K562 (cell line): ENCODE measurements around the gene PRDM16. TPM values are rescaled to one million over a fixed set of nuclear protein-coding genes. Genes with fewer than 3 reads are reported as not detected.

ENCODE experiments used
- ATAC-seq: fragments of 200-7000 bp; cut with Tn5 transposase; 3 replicates; pipeline ENCODE4 v1.9.1; 2020; ENCODE audit warnings: moderate library complexity
- BruUV-seq: library from RNA; stranded (reverse); fragments of 400-500 nt; replicated peaks from 2 replicates; lab custom pipeline; 2021; lab: Mats Ljungman, UMichigan
- CTCF ChIA-PET: fragments of 300-600 bp; formaldehyde crosslinking; extraction: SDS; loops from one replicate; lab custom pipeline; 2021; ENCODE audit warnings: low intra/inter-chr PET ratio; lab: Yijun Ruan, JAX
- POLR2A ChIA-PET: fragments of 300-600, 350-650 bp; sonication (Branson Sonifier 250); formaldehyde crosslinking; extraction: SDS; loops from one replicate; lab custom pipeline; 2021; ENCODE audit warnings: antibody characterized with exemption, inconsistent platforms; lab: Yijun Ruan, JAX
- DNase-seq, 4 experiments: peaks; one replicate each; pipeline versions ENCODE4 v3.0.0 to v3.0.0-alpha.2; 2011 to 2018; ENCODE audit warnings: low spot score in 3 of 4, mixed read lengths in 3 of 4; ENCODE audit errors: extremely low read depth in 1 of 4
- FAIRE-seq: peaks from 2 replicates; lab custom pipeline; 2011; peaks lifted over from hg19 to GRCh38; lab: Jason Lieb, UNC
- H2AFZ ChIP-seq: 2 replicates; pipeline ENCODE4 v1.6.0; 2011; ENCODE audit warnings: low read depth, low read length, control low read depth, inconsistent platforms
- H3K27ac ChIP-seq: fragments of 200-600 bp; 3 replicates; pipeline ENCODE4 v1.8.0; 2011; ENCODE audit warnings: low read depth, mild to moderate bottlenecking, control low read depth, inconsistent platforms, low read length, moderate library complexity, mixed read lengths; ENCODE audit errors: extremely low read depth
- H3K27me3 ChIP-seq, 2 experiments: fragments of 300-600 bp in 1 of 2; 2 replicates in 1 of 2; 3 replicates in 1 of 2; pipeline versions ENCODE4 v1.6.0 to v1.8.0; 2011; ENCODE audit warnings: inconsistent platforms in 2 of 2, low read length in 2 of 2, mild to moderate bottlenecking in 1 of 2, mixed read lengths in 1 of 2, moderate library complexity in 1 of 2; ENCODE audit not compliant: control insufficient read depth in 2 of 2, insufficient read depth in 2 of 2
- H3K36me3 ChIP-seq: fragments of 300-600 bp; 3 replicates; pipeline ENCODE4 v1.8.0; 2011; ENCODE audit warnings: mild to moderate bottlenecking, low read length, inconsistent platforms; ENCODE audit not compliant: control insufficient read depth, insufficient read depth
- H3K4me1 ChIP-seq, 2 experiments: fragments of 200-600 bp in 1 of 2; replicated peaks in 1 of 2; 2 replicates in 1 of 2; 3 replicates in 1 of 2; pipeline versions ENCODE4 v1.5.1 to v1.8.0; 2011; ENCODE audit warnings: inconsistent platforms in 2 of 2, low read length in 2 of 2, mild to moderate bottlenecking in 1 of 2, mixed read lengths in 1 of 2, moderate library complexity in 1 of 2; ENCODE audit not compliant: control insufficient read depth in 2 of 2, insufficient read depth in 2 of 2
- H3K4me2 ChIP-seq: 2 replicates; pipeline ENCODE4 v1.6.1; 2011; ENCODE audit warnings: low read length, control low read depth, inconsistent platforms, mixed read lengths; ENCODE audit not compliant: insufficient read depth
- H3K4me3 ChIP-seq: fragments of 200-600 bp; sonication (generic), shearing (Covaris generic); 2 replicates; pipeline ENCODE4 v1.5.1; 2016; ENCODE audit warnings: control low read depth, inconsistent platforms
- H3K79me2 ChIP-seq: fragments of 200-600 bp; 3 replicates; pipeline ENCODE4 v1.8.0; 2011; ENCODE audit warnings: low read length, inconsistent platforms; ENCODE audit not compliant: control insufficient read depth, insufficient read depth
- H3K9ac ChIP-seq, 2 experiments: 2 replicates each; pipeline versions ENCODE4 v1.6.0 to v1.6.1; 2011; ENCODE audit warnings: low read depth in 2 of 2, low read length in 2 of 2, control low read depth in 1 of 2, inconsistent platforms in 1 of 2, mild to moderate bottlenecking in 1 of 2, mixed read lengths in 1 of 2; ENCODE audit not compliant: insufficient read depth in 1 of 2
- H3K9me1 ChIP-seq: one replicate; pipeline ENCODE4 v1.6.0; 2011; ENCODE audit warnings: inconsistent platforms, mild to moderate bottlenecking, low read length, moderate library complexity; ENCODE audit not compliant: control insufficient read depth, insufficient read depth
- H3K9me3 ChIP-seq: replicated peaks from 2 replicates; pipeline ENCODE4 v1.5.1; 2011; ENCODE audit warnings: low read depth, low read length, inconsistent platforms; ENCODE audit not compliant: control insufficient read depth, insufficient read depth
- H4K20me1 ChIP-seq: replicated peaks from 2 replicates; pipeline ENCODE4 v1.6.1; 2011; ENCODE audit warnings: low read length, inconsistent platforms, mixed read lengths; ENCODE audit not compliant: control insufficient read depth, insufficient read depth
- AFF1 ChIP-seq, 2 experiments: fragments of 450-650 bp; IDR thresholded peaks; 2 replicates each; pipeline ENCODE4 v1.6.1; 2018; ENCODE audit warnings: mild to moderate bottlenecking in 2 of 2, low read depth in 1 of 2; ENCODE audit not compliant: partially characterized antibody in 2 of 2
- CLOCK ChIP-seq: fragments of 250-450 bp; sonication (Bioruptor Pico); IDR thresholded peaks from 2 replicates; pipeline ENCODE4 v1.4.0; 2020; ENCODE audit warnings: mild to moderate bottlenecking, moderate library complexity, borderline replicate concordance
- HES1 ChIP-seq: fragments of 450-650 bp; IDR thresholded peaks from 2 replicates; pipeline ENCODE4 v1.6.1; 2016; ENCODE audit warnings: low read depth, mild to moderate bottlenecking, moderate library complexity
- ZNF398 ChIP-seq: fragments of 250-450 bp; sonication (Bioruptor Pico); IDR thresholded peaks from 2 replicates; pipeline ENCODE4 v1.8.0; 2021; ENCODE audit warnings: moderate library complexity, mild to moderate bottlenecking, inconsistent platforms
- ZNF668 ChIP-seq: fragments of 250-450 bp; sonication (Bioruptor Pico); IDR thresholded peaks from 2 replicates; pipeline ENCODE4 v1.8.0; 2022; ENCODE audit warnings: mild to moderate bottlenecking, inconsistent platforms
- WGBS: fragments of 100-300 bp; shearing (Covaris generic); methylation state at CpG from one replicate; pipeline ENCODE4 v1.1.6; 2016; ENCODE audit warnings: low coverage, mixed read lengths; ENCODE audit not compliant: insufficient coverage; ENCODE audit errors: missing lambda C conversion rate; 5-methylcytosine and 5-hydroxymethylcytosine counted together
- in situ Hi-C: fragments of 300-500 bp; cut with MboI; formaldehyde crosslinking; loops from 4 replicates; pipeline ENCODE4 v1.15.0; 2018; ENCODE audit warnings: inconsistent platforms, mixed read lengths
- intact Hi-C: fragments of 100-400 bp; cut with micrococcal nuclease; formaldehyde crosslinking; loops from 2 replicates; pipeline ENCODE4 v1.14.2; 2022
- polyA plus RNA-seq, 8 experiments: library from polyadenylated mRNA; depleted of rRNA in 4 of 8; stranded (reverse) in 5 of 8; unstranded in 3 of 8; fragments of >200 nt; fragmentation: Nextera tagmentation in 2 of 8; fragmentation: Illumina TruSeq in 1 of 8; extraction: Ambion mirVana in 2 of 8; extraction: Trizol in 1 of 8; gene quantifications; 2 replicates each; pipeline versions ENCODE4 v1.2.1 to v1.2.3, GENCODE V29; 2011 to 2014; ENCODE audit warnings: inconsistent platforms in 1 of 8, missing spikeins in 1 of 8
- total RNA-seq, 7 experiments: library from RNA; depleted of rRNA in 6 of 7; stranded (reverse); fragments of >200 nt in 6 of 7; fragmentation: Illumina TruSeq in 2 of 7; extraction: Trizol in 2 of 7; gene quantifications; 2 replicates each; pipeline versions ENCODE4 v1.2.1 to v1.2.3, GENCODE V29; 2011 to 2021; ENCODE audit warnings: low replicate concordance in 1 of 7

The PRDM16 gene
- total and polyA plus RNA-seq, 9 of the 15 experiments (the other 6 are each of a cell fraction or from before 2014, with no cell fraction given) = 0.10 to 0.27 TPM; not detected in 7

GRCh38 chr1:3194760-3195479 is 125.9 kb downstream of the PRDM16 start:
- in situ Hi-C loops (no loop called here), intact Hi-C loops (no loop called here)
- BruUV-seq = no TSS peak
- Histone ChIP-seq H3K4me1 (no peaks in the 10 kb centered on the region; a peak in 1 of 5 replicates), H3K9me1 (peaks cover 2% of the 10 kb centered on the region), H3K27me3 (peaks cover 26 to 88% of the 10 kb centered on the region in 2 experiments), H4K20me1 (peaks cover 9% of the 10 kb centered on the region; the same call in 1 of the 2 replicates), H3K36me3 (no peaks in the 10 kb centered on the region), H3K9me3 (no peaks in the 10 kb centered on the region), H3K27ac (no peak overlapping the region), H3K9ac (no peak overlapping the region), H2AFZ (no peak overlapping the region), H3K4me3 (no peak overlapping the region), H3K4me2 (no peak overlapping the region), H3K79me2 (no peaks in the 10 kb centered on the region)
- CTCF ChIA-PET = no interaction called here
- WGBS = 1% methylated on average over 38 of the region's 38 CpGs
- POLR2A ChIA-PET = no interaction called here
- no peak for ATAC-seq
- no peak for DNase-seq
- FAIRE-seq = no peak
- TF ChIP-seq CLOCK (CRISPR knock-in tag) (no peak), ZNF668 (CRISPR knock-in tag) (no peak), HES1 (no peak), ZNF398 (CRISPR knock-in tag) (no peak), AFF1 (IDR thresholded peaks at IDR 0.05; ENCODE audit: low read depth in 1 of 2, partially characterized antibody in 2 of 2) (no peak)
